Measurements from ENCODE around the gene CXCR6.
"Not testable (repeated sequence)": the region's sequence is repeated elsewhere in the genome, so short reads cannot be mapped to it uniquely, and the experiment has no call there.

CXCR6 gene

GRCh38 chr3:45992133-45992729 lies 49.0 kb downstream of the CXCR6 start:
- DNase-seq = no peak

- DNase-seq = no peak
These were observed 49.6 kb downstream of the CXCR6 start for GRCh38 chr3:45992821-45993221.

- DNase-seq = peak; percentile 48
These were observed 50.3 kb downstream of the CXCR6 start for GRCh38 chr3:45993421-45994027.

- peak; percentile 58 for DNase-seq
These were observed 51.4 kb downstream of the CXCR6 start for GRCh38 chr3:45994419-45995235.

GRCh38 chr3:45995236-45996192 lies 52.2 kb downstream of the CXCR6 start, which contains the start of gene FYCO1:
Gene FYCO1 (minus strand): TSS chr3:45995824. CDS start chr3:45984910, 10,914 bp downstream.
- peak; percentile 90 for DNase-seq

- not testable (repeated sequence) for DNase-seq
These were observed 54.2 kb downstream of the CXCR6 start for GRCh38 chr3:45997499-45997898.

- no peak for DNase-seq
These were observed 54.7 kb downstream of the CXCR6 start for GRCh38 chr3:45997942-45998341.

Measured in activated CD8-positive, alpha-beta memory T cell treated with anti-CD3 and anti-CD28 coated beads, Interleukin-2, amount 50 U/mL, for 4 hours (primary cell).